Brain microvascular endothelial cell (primary cell): ENCODE measurements around the gene NFATC1.

Source experiments
- DNase-seq: peaks from one replicate; pipeline ENCODE4 v3.0.0-alpha.2; 2020
- H3K27ac ChIP-seq: fragments of 250-450 bp; sonication (Bioruptor Pico); 2 replicates; pipeline ENCODE4 v1.5.1; 2020; ENCODE audit warnings: mild to moderate bottlenecking, moderate library complexity
- H3K27me3 ChIP-seq: fragments of 250-450 bp; sonication (Bioruptor Pico); replicated peaks from 2 replicates; pipeline ENCODE4 v1.5.1; 2020; ENCODE audit warnings: mild to moderate bottlenecking
- H3K36me3 ChIP-seq: fragments of 250-450 bp; sonication (Bioruptor Pico); replicated peaks from 2 replicates; pipeline ENCODE4 v1.5.1; 2020; ENCODE audit warnings: mild to moderate bottlenecking
- H3K4me3 ChIP-seq: 2 replicates; pipeline ENCODE4 v1.5.1; 2011; ENCODE audit warnings: low read depth, mild to moderate bottlenecking, control low read depth, low read length, moderate library complexity
- CTCF ChIP-seq: IDR thresholded peaks from 2 replicates; pipeline ENCODE4 v1.5.1; 2011; ENCODE audit warnings: low read depth, mild to moderate bottlenecking, moderate library complexity, low read length, control low read depth, inconsistent platforms; ENCODE audit errors: missing control alignments
- in situ Hi-C: cut with HindIII; loops from 2 replicates; pipeline ENCODE4 v1.10.0; 2017; ENCODE audit warnings: low sequenced_read_pairs, low pct_ligation_motif_present

Gene NFATC1

GRCh38 chr18:79520478-79521390, 125.0 kb downstream of the NFATC1 start:
- H3K36me3 ChIP-seq = no peaks in the 10 kb centered on the region
- in situ Hi-C loops = no loop called here
- peaks cover 15% of the 10 kb centered on the region for H3K27me3 ChIP-seq
- no peak for DNase-seq
- no peak for TF ChIP-seq CTCF
- no peak overlapping the region for H3K27ac ChIP-seq
- H3K4me3 ChIP-seq = no peak overlapping the region

- no peak for TF ChIP-seq CTCF
- Histone ChIP-seq H3K27ac (no peak overlapping the region), H3K27me3 (peaks cover 18% of the 10 kb centered on the region), H3K36me3 (no peaks in the 10 kb centered on the region), H3K4me3 (no peak overlapping the region)
- DNase-seq = no peak
- in situ Hi-C loops = no loop called here
Measured at GRCh38 chr18:79521416-79522205, 125.9 kb downstream of the NFATC1 start.

- no peak overlapping the region for H3K4me3 ChIP-seq
- H3K27me3 ChIP-seq = peaks cover 23% of the 10 kb centered on the region
- no peak for DNase-seq
- H3K27ac ChIP-seq = no peak overlapping the region
- no peaks in the 10 kb centered on the region for H3K36me3 ChIP-seq
- no peak for TF ChIP-seq CTCF
- in situ Hi-C loops = no loop called here
Measured at GRCh38 chr18:79522451-79523205, 126.9 kb downstream of the NFATC1 start.

GRCh38 chr18:79523206-79523735, 127.5 kb downstream of the NFATC1 start:
- in situ Hi-C loops = no loop called here
- peaks cover 28% of the 10 kb centered on the region for H3K27me3 ChIP-seq
- no peak overlapping the region for H3K4me3 ChIP-seq
- no peak for DNase-seq
- H3K27ac ChIP-seq = no peak overlapping the region
- TF ChIP-seq CTCF = no peak
- no peaks in the 10 kb centered on the region for H3K36me3 ChIP-seq

GRCh38 chr18:79523736-79524180, 128.0 kb downstream of the NFATC1 start:
- Histone ChIP-seq H3K36me3 (no peaks in the 10 kb centered on the region), H3K27ac (no peak overlapping the region), H3K27me3 (peaks cover 32% of the 10 kb centered on the region), H3K4me3 (no peak overlapping the region)
- DNase-seq = no peak
- in situ Hi-C loops = no loop called here
- no peak for TF ChIP-seq CTCF
